ENCODE measurements around the gene MEGF6. TPM values are rescaled to one million over a fixed set of nuclear protein-coding genes. Genes with fewer than 3 reads are reported as not detected.
"Not testable (repeated sequence)": the region's sequence is repeated elsewhere in the genome, so short reads cannot be mapped to it uniquely, and the experiment has no call there.

MEGF6 gene
- total and polyA plus RNA-seq, 11 donors, result 1.9 to 16.2 (median 5.1) TPM

GRCh38 chr1:3584915-3585314 is 26.4 kb downstream of the MEGF6 start:
- Histone ChIP-seq H3K4me1 (no peaks in the 10 kb centered on the region), H3K4me3 (no peak overlapping the region), H3K27ac (no peak overlapping the region), H3K27me3 (peaks cover 0 to 2% (median 0%) of the 10 kb centered on the region in 9 donors), H3K36me3 (no peaks in the 10 kb centered on the region), H3K9me3 (no peaks in the 10 kb centered on the region)
- ATAC-seq (no peak), DNase-seq (no peak)
- WGBS, 4 donors, result 80 to 92% (median 86%) methylated on average over 7 of the region's 7 CpGs
- intact Hi-C loops (cut with DNase I), result no loop called here
- no peak for TF ChIP-seq POLR2A (IDR thresholded peaks at IDR 0.05)
- no peak for TF ChIP-seq CTCF (IDR thresholded peaks at IDR 0.05)

- H3K4me3 ChIP-seq; DNase-seq; H3K36me3 ChIP-seq; H3K9me3 ChIP-seq; intact Hi-C loops (cut with DNase I); H3K27ac ChIP-seq; H3K4me1 ChIP-seq; H3K27me3 ChIP-seq: not testable (repeated sequence)
- 78 to 93% (median 84%) methylated on average over 14 to 21 of the region's 21 CpGs for WGBS, 4 donors
- peak in 1 of 4 donors; percentile 27 for ATAC-seq
Observed at GRCh38 chr1:3583751-3584150, 27.6 kb downstream of the MEGF6 start.

- TF ChIP-seq POLR2A (IDR thresholded peaks at IDR 0.05) (no peak), CTCF (IDR thresholded peaks at IDR 0.05) (no peak)
- WGBS, 4 donors, result 39 to 52% (median 45%) methylated on average over 8 to 16 of the region's 16 CpGs
Observed at GRCh38 chr1:3581296-3582036, 29.8 kb downstream of the MEGF6 start.

GRCh38 chr1:3580231-3580630 is 31.1 kb downstream of the MEGF6 start:
- H3K9me3 ChIP-seq, result no peaks in the 10 kb centered on the region
- H3K36me3 ChIP-seq, result no peaks in the 10 kb centered on the region
- H3K4me3 ChIP-seq, result no peak overlapping the region
- no peak overlapping the region for H3K27ac ChIP-seq
- TF ChIP-seq CTCF (IDR thresholded peaks at IDR 0.05), result no peak
- TF ChIP-seq POLR2A (IDR thresholded peaks at IDR 0.05), result no peak
- H3K4me1 ChIP-seq, result no peaks in the 10 kb centered on the region
- intact Hi-C loops (cut with DNase I), result no loop called here
- ATAC-seq (no peak), DNase-seq (no peak)
- 78 to 88% (median 80%) methylated on average over 6 to 9 of the region's 9 CpGs for WGBS, 4 donors
- peaks cover 0 to 2% (median 0%) of the 10 kb centered on the region in 9 donors for H3K27me3 ChIP-seq

More at GRCh38 chr1:3581296-3582036, 29.8 kb downstream of the MEGF6 start:
- intact Hi-C loops (cut with DNase I), result no loop called here
- ATAC-seq (no peak), DNase-seq (no peak)
- no peaks in the 10 kb centered on the region for H3K36me3 ChIP-seq
- peaks cover 0 to 2% (median 0%) of the 10 kb centered on the region in 9 donors for H3K27me3 ChIP-seq
- H3K4me1 ChIP-seq, result no peaks in the 10 kb centered on the region
- H3K4me3 ChIP-seq, result no peak overlapping the region
- no peaks in the 10 kb centered on the region for H3K9me3 ChIP-seq
- H3K27ac ChIP-seq, result no peak overlapping the region

DNA sequence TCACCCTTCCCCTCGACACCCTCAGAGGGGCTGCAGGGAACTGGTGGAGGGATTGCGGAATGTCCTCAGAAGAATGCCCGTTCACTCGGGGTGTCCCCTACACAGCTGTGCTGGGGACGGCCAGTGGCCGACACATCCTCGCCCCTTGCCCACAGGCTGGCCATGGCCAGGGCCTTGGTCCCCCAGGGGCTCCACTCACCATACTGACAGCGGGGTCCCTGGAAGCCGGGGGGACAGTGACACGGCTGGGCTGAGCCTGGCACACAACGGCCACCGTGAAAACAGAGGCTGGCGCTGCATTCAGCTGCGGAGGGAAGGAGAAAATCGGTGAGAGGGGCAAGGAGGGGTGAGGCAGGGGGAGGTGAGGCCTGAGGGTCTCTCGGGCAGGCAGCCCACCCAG is 31.7 kb downstream of the MEGF6 start:
- ATAC-seq (no peak), DNase-seq (no peak)
- H3K27ac ChIP-seq, result no peak overlapping the region
- WGBS, 4 donors, result 88 to 91% (median 90%) methylated on average over 13 to 16 of the region's 16 CpGs
- no peak overlapping the region for H3K4me3 ChIP-seq
- H3K27me3 ChIP-seq, result peaks cover 0 to 2% (median 0%) of the 10 kb centered on the region in 9 donors
- intact Hi-C loops (cut with DNase I), result no loop called here
- H3K9me3 ChIP-seq, result no peaks in the 10 kb centered on the region
- TF ChIP-seq CTCF (IDR thresholded peaks at IDR 0.05), result no peak
- no peak for TF ChIP-seq POLR2A (IDR thresholded peaks at IDR 0.05)
- no peaks in the 10 kb centered on the region for H3K4me1 ChIP-seq
- H3K36me3 ChIP-seq, result no peaks in the 10 kb centered on the region

Data from heart left ventricle (tissue), 16 donors.